SK-N-SH (cell line): Measurements from ENCODE around the gene MED27.

Experiments used
- RXRA ChIP-seq: IDR thresholded peaks from 2 replicates; pipeline ENCODE4 v1.4.0; 2012; ENCODE audit warnings: low read depth, mild to moderate bottlenecking, borderline replicate concordance
- TF ChIP-seq, protein P1 (sequence below): fragments of 200-600 bp; sonication (generic); IDR thresholded peaks from 2 replicates; pipeline ENCODE4 v1.6.1; 2017; ENCODE audit warnings: antibody characterized with exemption, mild to moderate bottlenecking, moderate library complexity

DNA sequence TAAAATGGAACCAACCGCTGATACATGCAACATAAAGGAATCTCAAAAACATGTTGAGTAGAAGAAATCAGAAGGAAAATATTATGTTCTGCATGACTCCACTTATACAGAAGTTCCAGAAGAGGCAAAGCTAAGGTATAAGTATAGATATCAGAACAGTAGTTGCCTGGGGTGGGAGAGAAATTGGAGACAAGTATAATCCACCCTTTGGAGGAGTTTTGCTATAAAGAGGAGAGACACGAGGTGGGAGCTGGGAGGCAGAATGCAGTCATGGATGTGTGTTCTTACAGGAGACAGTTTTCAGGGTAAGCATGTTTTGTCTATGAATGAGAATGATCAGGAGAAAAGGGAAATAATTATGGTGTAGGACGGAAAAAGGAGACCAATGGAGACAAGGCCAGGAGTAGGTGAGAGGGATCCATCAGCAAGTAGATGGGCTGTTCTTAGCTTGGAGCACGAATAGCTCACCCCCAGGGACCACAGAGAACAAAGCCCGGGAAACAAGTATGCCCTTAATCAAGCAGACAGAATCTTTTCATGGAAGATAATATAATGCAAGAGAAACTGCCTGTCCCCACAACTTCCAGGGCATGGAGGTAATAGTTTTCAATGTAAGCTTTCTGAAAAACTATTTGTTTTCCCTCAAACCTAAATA, 72.2 kb downstream of the MED27 start:
- TF ChIP-seq, protein P1, sequence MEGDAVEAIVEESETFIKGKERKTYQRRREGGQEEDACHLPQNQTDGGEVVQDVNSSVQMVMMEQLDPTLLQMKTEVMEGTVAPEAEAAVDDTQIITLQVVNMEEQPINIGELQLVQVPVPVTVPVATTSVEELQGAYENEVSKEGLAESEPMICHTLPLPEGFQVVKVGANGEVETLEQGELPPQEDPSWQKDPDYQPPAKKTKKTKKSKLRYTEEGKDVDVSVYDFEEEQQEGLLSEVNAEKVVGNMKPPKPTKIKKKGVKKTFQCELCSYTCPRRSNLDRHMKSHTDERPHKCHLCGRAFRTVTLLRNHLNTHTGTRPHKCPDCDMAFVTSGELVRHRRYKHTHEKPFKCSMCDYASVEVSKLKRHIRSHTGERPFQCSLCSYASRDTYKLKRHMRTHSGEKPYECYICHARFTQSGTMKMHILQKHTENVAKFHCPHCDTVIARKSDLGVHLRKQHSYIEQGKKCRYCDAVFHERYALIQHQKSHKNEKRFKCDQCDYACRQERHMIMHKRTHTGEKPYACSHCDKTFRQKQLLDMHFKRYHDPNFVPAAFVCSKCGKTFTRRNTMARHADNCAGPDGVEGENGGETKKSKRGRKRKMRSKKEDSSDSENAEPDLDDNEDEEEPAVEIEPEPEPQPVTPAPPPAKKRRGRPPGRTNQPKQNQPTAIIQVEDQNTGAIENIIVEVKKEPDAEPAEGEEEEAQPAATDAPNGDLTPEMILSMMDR = no peak
- no peak for TF ChIP-seq RXRA
